Erythroblast (primary cell): ENCODE measurements around the gene MEI1.

ENCODE experiments used
- DNase-seq, 2 experiments: peaks; one replicate each; lab custom pipeline; 2025; lab: John Stamatoyannopoulos, UW
- GATA1 ChIP-seq: IDR thresholded peaks from 2 replicates; pipeline ENCODE4 v1.6.1; 2011; ENCODE audit warnings: low read depth, mild to moderate bottlenecking, control low read depth, low read length, moderate library complexity
- POLR2A ChIP-seq: IDR thresholded peaks from 2 replicates; pipeline ENCODE4 v1.6.1; 2011; ENCODE audit warnings: mild to moderate bottlenecking, low read length

The MEI1 gene

DNA sequence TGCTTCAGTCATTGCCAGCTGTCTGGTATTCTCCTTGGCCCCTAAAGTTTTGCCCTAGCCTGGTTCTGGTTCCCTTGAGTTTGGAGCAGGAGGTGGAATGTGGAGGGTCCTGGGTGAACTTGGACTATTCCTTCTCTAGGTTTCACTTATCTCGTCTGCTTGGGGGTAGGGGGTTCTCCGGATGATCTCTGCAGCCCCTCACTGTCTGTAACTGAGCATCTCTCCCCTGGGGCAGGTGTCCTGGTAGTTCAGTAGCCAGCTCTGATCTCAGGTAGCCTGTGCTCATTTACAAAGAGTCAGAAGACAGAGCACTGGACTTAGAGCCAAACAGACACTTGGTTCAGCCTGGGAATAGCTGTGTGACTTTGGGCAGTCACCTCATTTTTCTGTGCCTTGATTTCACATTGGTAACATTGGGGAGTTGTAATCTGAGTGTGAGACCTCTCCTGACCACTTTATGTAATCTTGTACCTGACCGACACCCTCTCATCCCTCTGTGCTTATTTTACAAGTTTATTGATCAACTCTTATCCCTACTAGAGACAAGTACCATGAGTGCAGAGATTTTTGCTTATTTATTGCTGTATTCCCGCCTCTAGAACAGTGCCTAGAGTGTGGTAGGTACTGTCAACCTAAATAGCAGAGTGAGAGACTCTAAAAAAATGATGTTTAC is 102.0 kb downstream of the MEI1 start:
- TF ChIP-seq GATA1 (no peak), POLR2A (no peak)
- DNase-seq: peak in 1 of 2 experiments; percentile 39

DNA sequence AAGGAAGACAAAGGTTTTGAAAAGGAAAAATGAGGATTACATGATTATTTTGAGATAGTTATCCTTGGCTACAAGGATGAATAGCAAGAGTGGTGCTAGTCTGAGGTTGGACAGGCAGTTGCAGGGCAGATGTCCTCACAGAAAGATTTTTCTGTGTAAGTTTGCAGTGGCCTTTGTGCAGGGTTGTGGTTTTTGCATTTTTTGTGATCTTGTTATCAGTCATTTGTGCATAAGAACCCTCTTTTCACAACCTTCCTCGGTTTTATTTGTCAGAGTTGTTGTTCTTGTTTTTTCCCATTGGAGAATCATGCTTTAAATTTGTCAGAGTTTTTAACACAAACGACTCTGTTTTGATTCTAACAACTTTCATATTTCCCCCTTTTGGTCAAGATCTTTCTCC is 102.6 kb downstream of the MEI1 start:
- TF ChIP-seq GATA1 (no peak), POLR2A (no peak)
- no peak for DNase-seq

DNA sequence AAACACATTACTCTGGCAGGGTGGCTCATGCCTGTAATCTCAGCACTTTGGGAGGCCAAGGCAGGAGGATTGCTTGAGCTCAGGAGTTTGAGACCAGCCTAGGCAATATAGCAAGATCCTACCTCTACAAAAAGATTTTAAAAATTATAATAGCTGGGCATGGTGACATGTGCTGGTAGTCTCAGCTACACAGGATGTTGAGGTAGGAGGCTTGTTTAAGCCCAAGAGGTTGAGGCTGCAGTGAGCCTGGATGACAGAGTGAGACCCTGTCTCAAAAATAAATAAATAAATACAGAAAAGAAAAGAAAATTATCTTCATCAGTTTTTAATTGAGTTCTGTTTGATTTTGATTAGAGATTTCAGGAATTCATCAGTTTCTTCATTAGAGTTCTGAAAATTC is 106.3 kb downstream of the MEI1 start:
- no peak for TF ChIP-seq GATA1
- DNase-seq: no peak

DNA sequence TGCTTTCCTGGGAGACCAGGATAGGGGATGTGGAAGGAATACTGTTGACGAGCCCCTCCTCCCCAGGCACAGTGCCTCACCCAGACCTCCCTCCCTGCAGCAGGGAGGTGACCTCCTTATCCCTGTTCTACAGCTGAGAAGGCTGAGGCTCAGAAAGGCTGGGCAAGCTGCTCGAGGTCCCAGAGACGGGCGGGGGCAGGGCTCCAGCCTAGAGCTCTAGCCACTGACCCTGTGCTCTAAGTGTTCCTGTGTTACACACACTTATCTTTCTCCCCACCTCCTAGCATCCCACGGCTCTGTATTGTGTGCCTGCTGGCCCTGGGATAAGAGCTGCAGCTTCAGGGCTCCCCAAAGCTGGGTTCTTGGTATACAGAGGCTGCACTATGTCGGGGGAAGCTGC is 109.1 kb downstream of the MEI1 start:
- DNase-seq: peak; percentile 71 to 87
- TF ChIP-seq GATA1 (no peak), POLR2A (no peak)

DNA sequence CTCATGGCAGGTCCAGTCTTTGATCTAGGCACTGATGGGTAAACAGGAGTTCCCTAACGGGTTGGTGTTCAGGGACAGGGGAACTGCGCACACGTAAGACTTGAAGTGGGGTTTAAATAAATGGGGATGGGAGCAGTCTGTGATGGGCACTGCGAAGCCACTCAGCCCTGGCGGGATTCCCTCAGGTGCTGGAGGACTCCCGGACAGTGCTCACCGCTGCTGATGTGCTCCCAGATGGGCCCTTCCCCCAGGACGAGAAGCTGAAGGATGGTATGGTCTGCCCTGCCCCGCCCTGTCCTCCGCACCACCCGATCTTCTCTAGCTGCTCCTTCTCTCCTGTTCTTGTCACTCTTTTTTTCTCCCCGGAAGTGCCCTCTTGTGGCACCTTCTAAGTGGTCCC is 110.7 kb downstream of the MEI1 start:
- TF ChIP-seq POLR2A (no peak), GATA1 (no peak)
- no peak for DNase-seq

DNA sequence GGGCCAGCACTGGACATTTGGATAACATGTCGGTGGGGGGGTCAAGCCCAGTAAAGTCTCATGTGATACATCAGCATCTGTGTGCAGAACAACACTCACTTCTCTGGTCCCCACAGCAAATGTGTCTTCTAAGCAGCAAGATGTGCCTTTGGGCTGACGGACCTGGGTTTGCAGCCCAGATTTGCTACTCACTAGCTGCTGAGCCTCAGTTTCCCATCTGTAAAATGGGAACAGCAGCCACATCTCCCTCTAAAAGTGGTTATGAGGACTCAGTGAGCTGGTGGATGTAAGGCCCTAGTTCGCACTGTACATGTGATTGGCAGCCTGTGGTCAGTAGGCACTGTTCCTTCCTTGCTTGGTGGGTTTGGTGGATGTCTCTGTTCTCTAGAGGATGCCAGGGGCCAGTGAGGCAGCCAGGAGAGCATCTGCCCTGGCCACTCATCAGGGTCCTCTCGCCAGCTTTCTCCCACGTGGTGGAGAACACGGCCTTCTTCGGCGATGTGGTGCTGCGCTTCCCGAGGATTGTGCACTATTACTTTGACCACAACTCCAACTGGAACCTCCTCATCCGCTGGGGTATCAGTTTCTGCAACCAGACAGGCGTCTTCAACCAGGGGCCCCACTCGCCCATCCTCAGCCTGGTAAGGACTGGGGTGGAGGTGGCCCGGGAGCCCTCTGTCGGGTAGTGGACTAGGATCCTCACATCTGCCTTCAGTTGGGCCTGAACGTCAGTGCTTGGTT is 113.7 kb downstream of the MEI1 start:
- no peak for DNase-seq
- no peak for TF ChIP-seq GATA1
- no peak for TF ChIP-seq POLR2A

- no peak for DNase-seq
- TF ChIP-seq GATA1 (no peak), POLR2A (no peak)
These were observed 114.6 kb downstream of the MEI1 start for GRCh38 chr22:41813726-41814410.

DNA sequence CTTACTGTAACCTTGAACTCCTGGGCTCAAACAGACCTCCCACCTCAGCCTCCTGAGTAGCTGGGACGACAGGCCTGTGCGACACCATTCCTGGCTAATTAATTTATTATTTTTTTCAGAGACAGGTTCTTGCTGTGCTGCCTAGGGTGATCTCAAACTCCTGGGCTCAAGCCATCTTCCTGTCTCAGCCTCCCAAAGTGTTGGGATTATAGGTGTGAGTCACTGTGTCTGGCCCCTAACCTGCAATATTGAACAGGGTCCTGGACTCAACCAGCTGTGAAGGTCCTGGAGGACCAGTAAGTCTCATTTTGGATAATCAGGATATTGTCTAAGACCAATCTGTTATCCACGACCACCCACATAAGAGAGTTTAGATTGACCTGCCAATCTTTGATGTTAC is 116.4 kb downstream of the MEI1 start:
- TF ChIP-seq GATA1: no peak
- TF ChIP-seq POLR2A: no peak

GRCh38 chr22:41816241-41816640 is 116.9 kb downstream of the MEI1 start:
- TF ChIP-seq GATA1 (no peak), POLR2A (no peak)

More for the DNA sequence above, 116.4 kb downstream of the MEI1 start:
- DNase-seq: no peak

DNA sequence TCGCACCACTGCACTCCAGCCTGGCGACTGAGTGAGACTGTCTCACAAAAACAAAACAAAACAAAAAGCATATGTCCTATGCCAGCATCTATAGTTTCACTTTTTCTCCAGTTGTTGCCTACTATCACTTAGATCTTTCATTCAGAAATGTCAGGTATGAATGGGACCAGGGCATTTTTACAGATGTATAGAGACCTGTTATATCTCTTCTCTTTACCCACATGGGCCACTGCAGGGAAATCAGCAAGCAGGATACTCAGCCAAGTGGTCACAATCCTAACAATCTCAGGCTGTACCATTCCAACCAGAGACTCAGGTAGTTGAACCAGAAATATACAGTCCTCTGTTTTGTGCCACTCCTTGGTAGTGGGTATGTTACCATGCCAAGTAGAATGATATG is 117.6 kb downstream of the MEI1 start:
- TF ChIP-seq GATA1: no peak
- no peak for TF ChIP-seq POLR2A
- DNase-seq: no peak

More at GRCh38 chr22:41816241-41816640, 116.9 kb downstream of the MEI1 start:
- no peak for DNase-seq

DNA sequence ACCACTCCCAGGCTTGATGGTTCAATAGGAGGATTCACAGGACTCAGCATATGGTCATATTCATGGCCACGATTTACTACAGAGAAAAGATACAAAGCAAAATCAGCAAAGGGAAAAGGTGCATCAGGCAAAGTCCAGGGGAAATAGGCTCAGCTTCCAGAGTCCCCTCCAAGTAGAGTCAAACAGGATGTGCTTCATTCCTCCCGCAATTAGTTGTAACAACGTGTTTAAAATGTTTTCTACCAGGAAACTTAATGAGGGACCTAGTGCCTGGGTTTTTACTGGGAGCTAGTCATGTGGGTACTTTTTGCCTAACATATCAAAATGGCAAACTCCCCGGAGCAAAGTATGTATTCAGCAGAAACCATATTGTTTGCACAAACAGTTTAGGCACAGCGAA is 118.7 kb downstream of the MEI1 start:
- no peak for DNase-seq
- TF ChIP-seq POLR2A (no peak), GATA1 (no peak)

DNA sequence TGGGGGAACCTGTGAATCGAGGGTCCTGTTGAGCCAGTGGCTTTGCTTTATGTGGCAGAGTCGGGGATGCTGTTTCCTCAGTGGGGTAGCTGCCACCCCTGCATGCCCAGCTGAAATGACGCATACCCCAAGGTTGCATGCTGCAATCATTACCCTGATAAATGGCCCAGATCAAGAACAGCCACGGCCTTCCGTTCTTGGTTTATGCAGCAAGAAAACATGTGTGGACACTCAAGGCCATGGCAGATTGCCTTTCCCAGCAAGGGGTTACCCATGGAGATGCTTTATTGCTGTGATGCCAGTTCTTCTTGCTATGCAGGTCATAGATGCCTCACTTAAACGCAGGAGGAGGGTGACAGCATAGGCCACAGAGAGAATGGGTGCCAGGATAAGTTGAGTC is 119.3 kb downstream of the MEI1 start:
- DNase-seq: no peak
- no peak for TF ChIP-seq GATA1
- no peak for TF ChIP-seq POLR2A

GRCh38 chr22:41819257-41819656 is 120.0 kb downstream of the MEI1 start:
- no peak for DNase-seq
- no peak for TF ChIP-seq POLR2A
- TF ChIP-seq GATA1: no peak

DNA sequence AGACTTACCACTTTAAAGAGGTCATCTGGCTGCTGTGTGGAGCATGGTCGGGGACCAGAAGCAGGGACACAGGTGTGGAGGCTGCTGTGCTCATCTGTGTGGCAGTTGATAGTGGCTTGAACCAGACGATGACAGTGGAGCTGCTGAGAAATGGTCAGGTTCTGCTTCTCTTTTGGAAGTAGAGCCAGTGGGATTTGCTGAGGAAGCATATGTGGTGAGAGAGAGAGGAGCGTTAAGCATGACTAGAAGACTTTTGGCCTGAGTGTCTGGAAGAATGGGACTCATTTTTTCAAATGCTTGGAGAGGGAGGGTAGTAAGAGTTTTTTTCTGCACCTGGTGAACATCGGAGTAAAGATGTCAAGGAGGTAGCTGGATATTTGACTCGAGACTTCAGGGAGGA is 121.1 kb downstream of the MEI1 start:
- no peak for DNase-seq
- no peak for TF ChIP-seq GATA1
- TF ChIP-seq POLR2A: no peak
